Measurements from ENCODE around the gene SLC35F2.

Gene SLC35F2

GRCh38 chr11:107859459-107860239, 1.1 kb upstream of the SLC35F2 start:
- Histone ChIP-seq H3K27me3 (ENCODE audit: control insufficient read depth, insufficient read depth, low read length) (no peaks in the 10 kb centered on the region; the same call in 1 of the 2 replicates), H3K27ac (ENCODE audit: low read length) (no peak overlapping the region), H3K4me1 (ENCODE audit: control insufficient read depth, insufficient read depth, low read length) (no peaks in the 10 kb centered on the region), H3K9me3 (ENCODE audit: control insufficient read depth, insufficient read depth, low read length) (no peaks in the 10 kb centered on the region), H3K4me3 (ENCODE audit: low read length) (peak overlapping the region; percentile 75; the same call in 1 of the 2 replicates), H3K36me3 (ENCODE audit: control insufficient read depth, insufficient read depth, low read length) (no peaks in the 10 kb centered on the region)
- DNase-seq (ENCODE audit: low read depth, low spot score): no peak
- WGBS (ENCODE audit: insufficient coverage, insufficient read length): no CpG with 5 or more reads among the region's 31 CpGs

- no peak for DNase-seq (ENCODE audit: low read depth, low spot score)
- Histone ChIP-seq H3K36me3 (ENCODE audit: control insufficient read depth, insufficient read depth, low read length) (no peaks in the 10 kb centered on the region), H3K4me1 (ENCODE audit: control insufficient read depth, insufficient read depth, low read length) (no peaks in the 10 kb centered on the region), H3K27me3 (ENCODE audit: control insufficient read depth, insufficient read depth, low read length) (no peaks in the 10 kb centered on the region; the same call in 1 of the 2 replicates), H3K27ac (ENCODE audit: low read length) (no peak overlapping the region), H3K9me3 (ENCODE audit: control insufficient read depth, insufficient read depth, low read length) (no peaks in the 10 kb centered on the region), H3K4me3 (ENCODE audit: low read length) (peak overlapping the region; percentile 75; the same call in 1 of the 2 replicates)
- no CpG with 5 or more reads among the region's 16 CpGs for WGBS (ENCODE audit: insufficient coverage, insufficient read length)
These were observed 904 bp downstream of the SLC35F2 start for GRCh38 chr11:107857550-107858216.

DNA sequence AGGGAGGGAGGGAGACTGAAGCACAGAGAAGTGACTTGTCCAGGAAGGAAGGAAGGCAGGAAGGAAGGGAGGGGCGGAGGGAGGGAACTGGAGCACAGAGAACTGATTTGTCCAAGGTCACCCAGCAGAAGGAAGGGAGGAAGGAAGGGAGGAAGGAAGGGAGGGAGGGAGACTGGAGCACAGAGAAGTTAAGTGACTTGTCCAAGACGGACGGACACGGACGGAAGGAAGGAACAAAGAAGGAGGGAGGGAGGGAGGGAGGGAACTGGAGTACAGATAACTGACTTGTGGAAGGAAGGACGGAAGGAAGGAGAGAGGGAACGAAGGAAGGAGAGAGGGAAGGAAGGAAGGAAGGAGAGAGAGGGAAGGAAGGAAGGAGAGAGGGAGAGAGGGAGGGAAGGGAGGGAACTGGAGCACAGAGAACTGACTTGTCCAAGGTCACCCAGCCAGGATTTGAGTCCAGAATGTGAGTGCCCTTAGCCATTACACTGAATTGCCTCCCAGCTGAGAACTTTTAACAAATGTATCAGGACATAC, 1.5 kb downstream of the SLC35F2 start:
- no CpG with 5 or more reads among the region's 7 CpGs for WGBS (ENCODE audit: insufficient coverage, insufficient read length)

GRCh38 chr11:107856180-107856980, 2.2 kb downstream of the SLC35F2 start:
- Histone ChIP-seq H3K9me3 (ENCODE audit: control insufficient read depth, insufficient read depth, low read length) (no peaks in the 10 kb centered on the region), H3K36me3 (ENCODE audit: control insufficient read depth, insufficient read depth, low read length) (no peaks in the 10 kb centered on the region), H3K4me3 (ENCODE audit: low read length) (no peak overlapping the region; the same call in 1 of the 2 replicates), H3K4me1 (ENCODE audit: control insufficient read depth, insufficient read depth, low read length) (no peaks in the 10 kb centered on the region), H3K27me3 (ENCODE audit: control insufficient read depth, insufficient read depth, low read length) (no peaks in the 10 kb centered on the region; the same call in 1 of the 2 replicates), H3K27ac (ENCODE audit: low read length) (no peak overlapping the region)
- WGBS (ENCODE audit: insufficient coverage, insufficient read length): no CpG with 5 or more reads among the region's 10 CpGs
- no peak for DNase-seq (ENCODE audit: low read depth, low spot score)

More for the DNA sequence above, 1.5 kb downstream of the SLC35F2 start:
- DNase-seq (ENCODE audit: low read depth, low spot score): no peak
- no peaks in the 10 kb centered on the region for H3K4me1 ChIP-seq (ENCODE audit: control insufficient read depth, insufficient read depth, low read length)
- H3K27ac ChIP-seq (ENCODE audit: low read length): no peak overlapping the region
- no peaks in the 10 kb centered on the region for H3K9me3 ChIP-seq (ENCODE audit: control insufficient read depth, insufficient read depth, low read length)
- H3K36me3 ChIP-seq (ENCODE audit: control insufficient read depth, insufficient read depth, low read length): no peaks in the 10 kb centered on the region
- H3K27me3 ChIP-seq (ENCODE audit: control insufficient read depth, insufficient read depth, low read length): no peaks in the 10 kb centered on the region; the same call in 1 of the 2 replicates
- H3K4me3 ChIP-seq (ENCODE audit: low read length): peak overlapping the region; percentile 4; the same call in 1 of the 2 replicates

GRCh38 chr11:107853070-107853469, 5.5 kb downstream of the SLC35F2 start:
- H3K4me1 ChIP-seq (ENCODE audit: control insufficient read depth, insufficient read depth, low read length): no peaks in the 10 kb centered on the region
- no peaks in the 10 kb centered on the region; the same call in 1 of the 2 replicates for H3K27me3 ChIP-seq (ENCODE audit: control insufficient read depth, insufficient read depth, low read length)
- no peak overlapping the region for H3K27ac ChIP-seq (ENCODE audit: low read length)
- no peak for DNase-seq (ENCODE audit: low read depth, low spot score)
- no peaks in the 10 kb centered on the region for H3K9me3 ChIP-seq (ENCODE audit: control insufficient read depth, insufficient read depth, low read length)
- no peaks in the 10 kb centered on the region for H3K36me3 ChIP-seq (ENCODE audit: control insufficient read depth, insufficient read depth, low read length)
- H3K4me3 ChIP-seq (ENCODE audit: low read length): no peak overlapping the region
- WGBS (ENCODE audit: insufficient coverage, insufficient read length): no CpG with 5 or more reads among the region's 6 CpGs

DNA sequence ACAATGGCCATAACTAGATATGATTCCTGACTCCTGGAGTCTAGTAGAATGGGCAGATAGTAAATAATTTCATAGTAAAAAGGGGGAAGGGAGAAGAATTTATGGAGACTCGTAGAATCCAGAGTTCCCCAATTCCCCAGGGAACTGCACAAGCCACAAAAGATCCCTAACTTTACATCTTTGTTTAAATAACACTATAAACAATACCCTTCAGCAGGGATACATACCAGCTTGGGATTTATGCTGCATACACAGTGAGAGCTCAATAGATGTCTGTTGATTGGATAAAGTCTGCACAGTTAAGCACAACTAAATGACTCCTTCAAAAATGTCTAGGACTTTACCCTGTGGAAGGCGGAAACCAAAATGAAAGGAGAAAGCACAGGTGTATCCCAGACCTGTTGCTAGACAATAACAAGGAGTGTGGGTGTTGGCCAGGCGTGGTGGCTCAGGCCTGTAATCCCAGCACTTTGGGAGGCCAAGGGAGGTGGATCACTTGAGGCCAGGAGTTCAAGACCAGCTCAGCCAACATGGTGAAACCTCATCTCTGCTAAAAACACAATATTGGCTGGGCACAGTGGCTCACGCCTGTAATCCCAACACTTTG, 6.8 kb downstream of the SLC35F2 start:
- no CpG with 5 or more reads among the region's 4 CpGs for WGBS (ENCODE audit: insufficient coverage, insufficient read length)

GRCh38 chr11:107849790-107850189, 8.8 kb downstream of the SLC35F2 start:
- no peaks in the 10 kb centered on the region for H3K4me1 ChIP-seq (ENCODE audit: control insufficient read depth, insufficient read depth, low read length)
- DNase-seq (ENCODE audit: low read depth, low spot score): no peak
- H3K9me3 ChIP-seq (ENCODE audit: control insufficient read depth, insufficient read depth, low read length): no peaks in the 10 kb centered on the region
- no peaks in the 10 kb centered on the region for H3K36me3 ChIP-seq (ENCODE audit: control insufficient read depth, insufficient read depth, low read length)
- H3K27me3 ChIP-seq (ENCODE audit: control insufficient read depth, insufficient read depth, low read length): no peaks in the 10 kb centered on the region
- no peak overlapping the region for H3K4me3 ChIP-seq (ENCODE audit: low read length)
- H3K27ac ChIP-seq (ENCODE audit: low read length): no peak overlapping the region

More for the DNA sequence above, 6.8 kb downstream of the SLC35F2 start:
- Histone ChIP-seq H3K4me3 (ENCODE audit: low read length) (no peak overlapping the region), H3K27ac (ENCODE audit: low read length) (no peak overlapping the region), H3K36me3 (ENCODE audit: control insufficient read depth, insufficient read depth, low read length) (no peaks in the 10 kb centered on the region), H3K4me1 (ENCODE audit: control insufficient read depth, insufficient read depth, low read length) (no peaks in the 10 kb centered on the region), H3K27me3 (ENCODE audit: control insufficient read depth, insufficient read depth, low read length) (no peaks in the 10 kb centered on the region), H3K9me3 (ENCODE audit: control insufficient read depth, insufficient read depth, low read length) (no peaks in the 10 kb centered on the region)
- no peak for DNase-seq (ENCODE audit: low read depth, low spot score)

- DNase-seq (ENCODE audit: low read depth, low spot score): no peak
- H3K36me3 ChIP-seq (ENCODE audit: control insufficient read depth, insufficient read depth, low read length): no peaks in the 10 kb centered on the region
- H3K27me3 ChIP-seq (ENCODE audit: control insufficient read depth, insufficient read depth, low read length): no peaks in the 10 kb centered on the region
- no peak overlapping the region for H3K27ac ChIP-seq (ENCODE audit: low read length)
- no CpG with 5 or more reads among the region's 1 CpG for WGBS (ENCODE audit: insufficient coverage, insufficient read length)
- H3K4me3 ChIP-seq (ENCODE audit: low read length): no peak overlapping the region
- no peaks in the 10 kb centered on the region for H3K9me3 ChIP-seq (ENCODE audit: control insufficient read depth, insufficient read depth, low read length)
- H3K4me1 ChIP-seq (ENCODE audit: control insufficient read depth, insufficient read depth, low read length): no peaks in the 10 kb centered on the region
These were observed 10.2 kb downstream of the SLC35F2 start for GRCh38 chr11:107848345-107848744.

- H3K9me3 ChIP-seq (ENCODE audit: control insufficient read depth, insufficient read depth, low read length): no peaks in the 10 kb centered on the region
- no peak overlapping the region for H3K4me3 ChIP-seq (ENCODE audit: low read length)
- no peaks in the 10 kb centered on the region for H3K4me1 ChIP-seq (ENCODE audit: control insufficient read depth, insufficient read depth, low read length)
- DNase-seq (ENCODE audit: low read depth, low spot score): no peak
- no CpG with 5 or more reads among the region's 2 CpGs for WGBS (ENCODE audit: insufficient coverage, insufficient read length)
- no peaks in the 10 kb centered on the region for H3K36me3 ChIP-seq (ENCODE audit: control insufficient read depth, insufficient read depth, low read length)
- H3K27ac ChIP-seq (ENCODE audit: low read length): no peak overlapping the region
- H3K27me3 ChIP-seq (ENCODE audit: control insufficient read depth, insufficient read depth, low read length): no peaks in the 10 kb centered on the region
These were observed 11.4 kb downstream of the SLC35F2 start for GRCh38 chr11:107847184-107847583.

GRCh38 chr11:107844041-107844440, 14.5 kb downstream of the SLC35F2 start:
- no peaks in the 10 kb centered on the region for H3K4me1 ChIP-seq (ENCODE audit: control insufficient read depth, insufficient read depth, low read length)
- H3K36me3 ChIP-seq (ENCODE audit: control insufficient read depth, insufficient read depth, low read length): no peaks in the 10 kb centered on the region
- H3K27ac ChIP-seq (ENCODE audit: low read length): no peak overlapping the region
- no peaks in the 10 kb centered on the region for H3K27me3 ChIP-seq (ENCODE audit: control insufficient read depth, insufficient read depth, low read length)
- no CpG with 5 or more reads among the region's 7 CpGs for WGBS (ENCODE audit: insufficient coverage, insufficient read length)
- no peak overlapping the region for H3K4me3 ChIP-seq (ENCODE audit: low read length)
- H3K9me3 ChIP-seq (ENCODE audit: control insufficient read depth, insufficient read depth, low read length): no peaks in the 10 kb centered on the region
- no peak for DNase-seq (ENCODE audit: low read depth, low spot score)
